ENCODE data around the gene RAPGEF5. TPM values are rescaled to one million over a fixed set of nuclear protein-coding genes. Genes with fewer than 3 reads are reported as not detected.

Gene RAPGEF5
- total RNA-seq, 1 experiment from 2014 or later: 15.6 TPM

- CTCF ChIA-PET: no interaction called here
- Histone ChIP-seq H4K20me1 (ENCODE audit: insufficient read depth) (peaks cover 3% of the 10 kb centered on the region; the same call in 1 of the 2 replicates), H3K27me3 (ENCODE audit: insufficient read depth, low read length) (no peaks in the 10 kb centered on the region), H3K9me2 (ENCODE audit: insufficient read depth) (no peaks in the 10 kb centered on the region), H3K36me3 (ENCODE audit: control insufficient read depth in 1 of 2, insufficient read depth in 2 of 2, low read length in 2 of 2) (no peaks in the 10 kb centered on the region), H3K9me3 (ENCODE audit: control insufficient read depth in 1 of 2, insufficient read depth in 1 of 2, low read depth in 1 of 2, low read length in 2 of 2) (no peaks in the 10 kb centered on the region), H3K9ac (ENCODE audit: low read length) (no peak overlapping the region), H3K79me2 (ENCODE audit: insufficient read depth, low read length) (no peaks in the 10 kb centered on the region), H3K4me1 (ENCODE audit: control insufficient read depth in 1 of 2, insufficient read depth in 2 of 2, low read length in 2 of 2) (peaks cover 0 to under 1% of the 10 kb centered on the region in 2 experiments; a peak in 1 of 4 replicates), H2AFZ (ENCODE audit: low read depth, low read length, poor library complexity, severe bottlenecking) (no peak overlapping the region), H3K27ac (ENCODE audit: low read depth, low read length) (no peak overlapping the region), H3K4me3 (replicated peaks in 1 of 2; ENCODE audit: low read depth in 1 of 2, low read length in 2 of 2) (no peak overlapping the region), H3K4me2 (ENCODE audit: low read length) (no peak overlapping the region)
- RAD21 ChIA-PET (ENCODE audit: low non-redundant PET in 1 of 2, low total read pairs in 2 of 2, uncharacterized antibody in 2 of 2, unreplicated experiment in 2 of 2): no interaction called here
- POLR2A ChIA-PET: no interaction called here
- intact Hi-C loops (cut with micrococcal nuclease): no loop called here
- TF ChIP-seq JUND (IDR thresholded peaks at IDR 0.05) (no peak), ELF1 (IDR thresholded peaks at IDR 0.05; ENCODE audit: borderline replicate concordance, low read depth) (no peak), REST (IDR thresholded peaks at IDR 0.05; ENCODE audit: low read depth) (no peak), CEBPB (IDR thresholded peaks at IDR 0.05; ENCODE audit: low read depth) (no peak), EGR1 (IDR thresholded peaks at IDR 0.05; ENCODE audit: low read depth) (no peak), SIN3A (IDR thresholded peaks at IDR 0.05; ENCODE audit: low read depth) (no peak), YY1 (IDR thresholded peaks at IDR 0.05; ENCODE audit: extremely low read depth, insufficient replicate concordance, low read depth, low read length) (no peak), ZNF274 (IDR thresholded peaks at IDR 0.05; ENCODE audit: low read depth, low read length) (no peak), POLR2AphosphoS5 (IDR thresholded peaks at IDR 0.05; ENCODE audit: low read depth, low read length) (no peak), ATF3 (IDR thresholded peaks at IDR 0.05) (no peak), FOSL1 (IDR thresholded peaks at IDR 0.05; ENCODE audit: low read depth) (no peak), ZBTB33 (IDR thresholded peaks at IDR 0.05; ENCODE audit: extremely low read depth, insufficient replicate concordance, low read length) (no peak), SP1 (IDR thresholded peaks at IDR 0.05; ENCODE audit: low read depth) (no peak), CTCF (IDR thresholded peaks at IDR 0.05 in 2 of 3, conservative IDR thresholded peaks at IDR 0.05 in 1 of 3; ENCODE audit: borderline replicate concordance in 1 of 3, insufficient read depth in 1 of 3, low read depth in 2 of 3, low read length in 2 of 3) (no peak), RAD21 (IDR thresholded peaks at IDR 0.05; ENCODE audit: low read depth) (no peak), POLR2A (IDR thresholded peaks at IDR 0.05; ENCODE audit: borderline replicate concordance, extremely low read depth, insufficient read depth, insufficient read length) (no peak), CBX3 (IDR thresholded peaks at IDR 0.05; ENCODE audit: low read depth) (no peak), TCF7L2 (IDR thresholded peaks at IDR 0.05; ENCODE audit: borderline replicate concordance, extremely low read depth, insufficient read depth, insufficient read length) (no peak)
- ATAC-seq: no peak
- no TSS peak for BruUV-seq (replicated peaks)
- DNase-seq (ENCODE audit: low read depth, low spot score): no peak
Measured at GRCh38 chr7:22275661-22276060, 81.3 kb downstream of the RAPGEF5 start.
